ENCODE measurements around the gene GALNT9.
"Not testable (repeated sequence)": the region's sequence is repeated elsewhere in the genome, so short reads cannot be mapped to it uniquely, and the experiment has no call there.

Gene GALNT9

DNA sequence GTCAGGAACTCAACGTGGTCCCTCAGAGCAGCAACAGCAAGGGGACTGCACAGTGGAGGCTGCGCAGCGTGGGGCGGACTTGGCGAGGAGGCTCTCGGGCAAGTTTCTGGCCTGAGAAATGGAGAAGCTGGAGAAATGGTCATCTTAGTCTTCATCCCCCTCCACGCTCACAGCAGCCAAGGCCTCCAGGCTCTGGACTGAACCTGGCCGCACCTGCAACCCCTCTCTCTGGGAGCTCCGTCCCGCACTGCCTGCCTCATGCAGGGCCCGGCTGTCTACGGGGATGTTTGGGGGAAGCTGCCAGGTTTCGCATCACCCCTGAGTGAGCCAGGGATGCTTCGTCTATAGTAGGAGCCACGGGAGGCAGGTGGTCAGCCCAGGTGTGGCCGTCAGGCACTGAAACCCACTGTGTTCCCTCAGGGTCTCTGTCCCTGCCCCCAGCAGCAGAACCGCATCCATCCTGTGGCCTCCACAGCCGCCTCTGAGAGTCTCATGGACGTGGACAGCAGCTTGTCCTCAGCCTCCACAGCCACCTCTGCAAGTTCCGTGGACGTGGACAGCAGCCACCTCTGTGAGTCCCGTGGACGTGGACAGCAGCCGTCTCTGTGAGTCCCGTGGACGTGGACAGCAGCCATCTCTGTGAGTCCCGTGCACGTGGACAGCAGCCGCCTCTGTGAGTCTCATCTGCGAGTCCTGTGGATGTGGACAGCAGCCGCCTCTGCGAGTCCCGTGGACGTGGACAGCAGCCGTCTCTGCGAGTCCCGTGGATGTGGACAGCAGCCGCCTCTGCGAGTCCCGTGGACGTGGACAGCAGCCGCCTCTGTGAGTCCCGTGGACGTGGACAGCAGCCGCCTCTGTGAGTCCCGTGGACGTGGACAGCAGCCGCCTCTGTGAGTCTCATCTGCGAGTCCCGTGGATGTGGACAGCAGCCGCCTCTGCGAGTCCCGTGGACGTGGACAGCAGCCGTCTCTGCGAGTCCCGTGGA lies 29.1 kb upstream of the GALNT9 start:
- not testable (repeated sequence) for DNase-seq

DNA sequence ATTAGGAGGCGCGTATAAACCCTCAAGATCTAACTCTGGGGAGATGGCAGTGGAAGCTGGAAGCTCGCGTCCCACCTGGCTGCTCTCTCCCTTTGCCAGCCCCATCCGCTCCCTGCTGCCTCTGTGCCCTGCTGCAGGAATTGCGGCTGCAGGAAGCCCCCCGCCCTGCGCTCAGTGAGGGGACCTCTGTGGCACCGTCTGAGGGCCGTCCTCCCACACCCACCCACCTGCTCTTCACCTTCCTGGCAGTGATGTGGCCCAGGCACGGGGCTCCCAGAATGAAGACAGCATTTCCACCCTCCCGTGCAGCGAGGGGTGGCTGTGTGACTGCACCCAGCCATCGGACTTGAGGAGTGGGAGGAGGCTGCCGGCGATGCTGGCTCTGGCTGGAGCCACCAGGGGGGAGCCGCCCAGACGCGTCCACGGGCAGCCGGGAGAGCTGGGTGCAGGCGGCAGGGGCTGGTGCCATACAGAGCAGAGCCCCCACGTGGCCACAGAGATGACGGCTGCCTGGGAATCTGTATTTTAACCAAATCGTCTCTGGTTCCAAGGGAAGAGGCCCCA lies 28.3 kb upstream of the GALNT9 start:
- no peak for DNase-seq

DNA sequence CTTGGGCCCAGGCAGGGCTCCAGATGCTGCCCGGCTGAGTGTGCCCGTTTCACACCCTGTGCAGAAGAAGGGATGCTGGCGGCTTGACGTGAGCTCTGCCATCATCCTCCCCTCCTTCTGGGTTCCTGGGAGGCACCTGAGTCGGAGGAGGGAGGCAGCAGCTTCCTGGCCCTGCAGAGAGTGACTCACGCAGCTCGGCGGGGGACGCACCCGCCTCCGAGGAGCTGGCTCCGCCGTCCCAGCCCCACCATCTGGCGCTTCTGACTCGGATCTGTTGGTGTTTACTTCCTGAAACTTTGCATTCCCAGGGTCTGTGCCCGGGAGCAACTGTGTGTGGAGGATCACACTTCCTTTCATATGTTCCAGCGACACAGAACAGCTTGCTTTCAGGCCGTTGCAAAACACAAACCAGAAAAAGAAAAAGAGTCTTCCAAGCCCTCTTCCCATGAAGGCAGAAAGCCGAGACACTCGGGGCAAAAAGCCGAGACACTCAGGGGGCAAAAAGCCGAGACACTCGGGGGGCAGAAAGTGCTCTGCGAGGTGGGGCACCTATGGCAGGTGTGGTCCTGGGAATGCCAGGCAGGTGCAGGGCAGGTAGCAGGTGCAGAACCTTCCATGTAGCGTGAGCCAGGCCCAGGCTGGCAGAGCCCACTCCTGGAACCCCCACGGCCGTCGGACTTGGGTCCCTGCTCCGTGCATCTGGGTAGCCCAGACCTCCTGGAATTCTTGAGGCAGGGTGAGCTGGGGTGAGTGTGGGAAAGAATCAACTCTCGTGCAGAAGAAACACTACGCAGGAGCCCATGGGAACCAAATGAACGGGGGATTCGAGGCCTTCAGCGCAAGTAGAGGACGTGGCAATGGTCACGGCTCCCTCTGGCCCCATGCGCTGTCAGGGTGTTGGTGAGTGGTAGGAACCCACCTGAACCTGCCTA lies 27.6 kb upstream of the GALNT9 start:
- DNase-seq, result no peak

DNA sequence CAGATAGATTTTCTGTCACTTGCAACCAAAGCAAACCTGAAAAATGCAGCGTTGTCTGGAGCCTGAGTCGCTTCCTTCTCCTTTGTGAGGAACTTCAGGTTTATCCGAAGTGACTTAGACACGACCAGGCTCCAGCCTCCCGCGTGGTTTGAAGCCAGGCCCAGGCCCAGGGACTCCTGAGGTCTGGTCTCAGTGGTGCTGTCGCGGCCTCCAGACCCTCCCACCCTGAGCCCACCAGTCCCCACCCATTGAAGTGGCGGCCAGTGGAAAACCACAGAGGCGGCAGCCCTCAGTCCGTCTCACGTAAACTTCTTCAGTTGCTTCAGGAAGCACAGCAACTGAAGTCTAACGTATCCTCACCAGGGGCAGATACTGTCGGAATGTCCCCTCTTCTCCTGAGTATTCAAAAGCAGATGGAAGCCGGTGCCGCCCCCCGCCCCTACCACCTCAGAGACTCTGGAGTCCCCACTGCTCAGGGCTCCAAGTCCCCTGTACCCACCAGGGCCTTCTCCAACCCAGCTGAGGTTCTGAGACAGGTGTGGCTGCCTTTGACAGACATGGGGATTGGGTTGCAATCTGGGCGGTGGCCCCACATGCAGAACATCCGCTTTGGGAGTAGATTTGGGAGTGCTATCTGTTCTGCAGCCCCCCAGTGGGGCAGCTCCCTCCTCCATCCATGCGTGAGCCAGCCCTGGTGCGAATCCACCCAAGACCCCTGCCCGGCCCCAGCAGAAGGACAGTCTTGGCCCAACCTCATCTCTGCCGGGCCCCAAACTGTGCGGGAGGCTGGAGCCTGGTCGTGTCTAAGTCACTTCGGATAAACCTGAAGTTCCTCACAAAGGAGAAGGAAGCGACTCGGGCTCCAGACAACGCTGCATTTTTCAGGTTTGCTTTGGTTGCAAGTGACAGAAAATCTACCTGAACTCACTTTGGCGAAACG lies 26.6 kb upstream of the GALNT9 start:
- no peak for DNase-seq

DNA sequence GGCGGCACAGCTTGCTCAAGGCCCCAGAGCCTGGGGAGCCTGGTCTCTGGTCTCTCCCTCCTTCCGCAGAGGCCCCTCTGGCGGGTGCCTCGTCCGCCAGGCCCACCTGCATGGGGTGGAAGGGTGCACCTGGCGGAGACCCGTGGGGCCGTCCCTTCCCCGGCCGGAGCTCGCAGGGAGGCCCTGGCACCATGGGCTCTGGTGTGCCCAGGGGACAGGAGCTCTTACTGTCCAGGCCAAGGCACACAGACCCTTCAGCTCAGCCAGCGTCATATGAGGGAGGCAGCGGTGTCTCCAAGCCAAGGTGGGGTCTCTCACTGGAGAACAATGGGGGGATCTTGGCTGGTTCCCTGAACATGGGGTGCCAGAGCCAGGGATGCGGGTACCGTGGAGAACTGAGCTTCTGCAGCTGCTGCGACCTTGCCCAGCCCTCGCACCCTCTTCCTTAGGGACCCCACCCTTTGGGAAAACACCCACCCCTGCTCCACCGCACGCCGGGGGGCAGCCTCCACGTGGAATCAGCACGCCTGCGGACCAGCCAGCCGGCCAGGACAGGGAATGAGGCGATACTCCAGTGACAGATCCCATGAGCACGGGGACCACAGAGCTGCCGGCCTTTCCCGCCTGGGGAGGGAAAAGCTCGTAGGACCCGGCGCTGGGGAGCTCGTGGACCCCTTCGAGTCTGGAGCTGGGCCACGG lies 25.7 kb upstream of the GALNT9 start:
- no peak for DNase-seq

DNA sequence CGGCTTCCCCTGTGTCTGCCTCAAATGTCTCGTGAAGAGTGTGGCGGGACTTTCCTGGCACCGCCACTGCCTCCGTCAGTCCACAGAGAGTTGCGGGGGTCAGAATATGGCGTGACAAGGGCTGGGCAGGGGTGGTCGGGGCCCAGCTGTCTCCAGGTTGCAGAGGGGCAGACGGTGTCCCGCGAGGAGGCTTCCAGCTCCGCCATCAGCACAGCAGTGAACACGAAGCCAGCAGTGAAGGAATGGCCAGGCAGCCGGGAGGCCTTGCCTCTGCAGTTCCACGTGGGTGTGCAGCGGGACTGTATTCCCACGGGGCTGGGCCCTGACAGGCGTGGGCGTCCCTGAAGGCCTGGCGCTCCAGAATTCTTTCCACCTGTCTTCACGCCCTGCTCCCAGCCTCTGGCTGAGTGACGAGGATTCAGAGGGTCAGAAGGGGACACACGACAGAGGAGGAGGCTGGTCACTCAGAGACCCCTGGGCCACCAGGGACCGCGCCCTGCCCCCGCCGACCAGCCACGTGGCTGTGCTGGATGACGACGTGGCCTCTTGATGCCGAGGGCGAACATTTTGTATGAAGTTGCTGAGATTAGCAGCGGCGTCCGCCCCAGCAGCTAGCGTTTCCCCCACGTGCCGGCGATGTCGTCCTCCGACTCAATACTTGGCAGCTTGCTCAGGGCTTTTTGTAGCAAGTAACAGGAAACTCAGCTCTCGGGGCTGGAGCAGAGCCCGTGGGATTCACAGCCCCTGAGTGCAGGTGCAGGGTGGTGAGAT lies 25.0 kb upstream of the GALNT9 start:
- DNase-seq, result no peak

DNA sequence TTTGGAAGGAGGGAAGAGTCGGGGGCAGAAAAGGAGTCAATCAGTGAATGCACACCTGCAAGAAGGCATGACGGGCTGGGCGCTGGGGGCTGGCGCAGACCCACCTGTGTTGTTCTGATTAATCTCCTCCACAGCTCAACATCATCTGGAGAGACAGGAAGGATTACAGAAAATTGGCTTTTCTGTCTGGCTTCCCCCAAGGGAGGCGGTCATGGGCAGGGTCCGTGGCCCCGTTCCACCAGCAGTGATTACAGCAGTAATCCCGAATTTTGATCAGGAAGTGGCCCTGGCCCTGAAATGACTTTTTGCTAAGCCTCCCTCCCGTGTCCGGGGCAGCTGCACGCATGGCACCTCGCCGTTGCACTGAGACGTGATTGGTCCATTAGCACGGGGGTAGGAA lies 24.4 kb upstream of the GALNT9 start:
- DNase-seq, result no peak

DNA sequence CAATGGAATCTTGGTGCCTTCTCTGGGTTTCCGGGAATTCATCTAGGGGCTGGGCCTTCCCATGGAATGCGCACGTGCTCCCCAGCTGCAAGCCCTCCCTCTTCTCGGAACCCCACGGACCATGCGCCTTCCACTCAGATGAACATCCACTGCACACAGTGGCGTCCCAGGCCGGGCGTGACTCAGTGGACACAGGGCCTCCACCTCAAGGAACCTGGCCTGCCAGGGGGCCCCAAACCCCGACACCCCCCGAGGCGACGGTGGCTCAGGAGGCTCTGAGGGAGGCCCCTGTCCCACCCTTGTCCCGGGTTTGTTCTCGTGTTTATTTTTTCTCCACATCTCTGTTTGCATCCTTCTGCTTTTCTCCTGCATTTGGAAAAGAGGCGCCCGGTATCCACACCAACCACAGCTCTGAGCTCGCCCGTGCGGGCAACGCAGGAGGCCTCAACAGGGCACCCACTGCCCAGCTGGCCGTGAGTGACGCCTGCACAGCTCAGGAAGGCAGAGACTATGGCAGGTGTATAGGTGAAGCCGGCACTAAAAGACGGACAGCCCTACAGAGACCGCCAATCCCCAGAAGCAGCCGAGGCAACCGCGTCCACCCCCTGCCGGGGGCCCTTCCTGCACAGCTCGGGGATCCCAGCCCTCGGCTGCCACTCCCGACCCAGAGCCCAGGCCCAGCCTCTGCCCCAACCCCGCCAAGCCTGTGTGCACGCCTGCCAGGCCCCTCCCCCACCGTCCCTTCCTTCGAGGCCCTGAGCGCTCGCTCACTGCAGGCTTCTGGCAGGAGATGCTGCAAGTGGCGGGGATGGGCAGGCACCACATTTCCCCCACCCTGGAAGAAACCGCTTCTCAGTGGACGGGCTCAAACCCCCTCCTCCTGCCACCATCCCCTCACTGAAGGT lies 23.8 kb upstream of the GALNT9 start:
- DNase-seq, result no peak

DNA sequence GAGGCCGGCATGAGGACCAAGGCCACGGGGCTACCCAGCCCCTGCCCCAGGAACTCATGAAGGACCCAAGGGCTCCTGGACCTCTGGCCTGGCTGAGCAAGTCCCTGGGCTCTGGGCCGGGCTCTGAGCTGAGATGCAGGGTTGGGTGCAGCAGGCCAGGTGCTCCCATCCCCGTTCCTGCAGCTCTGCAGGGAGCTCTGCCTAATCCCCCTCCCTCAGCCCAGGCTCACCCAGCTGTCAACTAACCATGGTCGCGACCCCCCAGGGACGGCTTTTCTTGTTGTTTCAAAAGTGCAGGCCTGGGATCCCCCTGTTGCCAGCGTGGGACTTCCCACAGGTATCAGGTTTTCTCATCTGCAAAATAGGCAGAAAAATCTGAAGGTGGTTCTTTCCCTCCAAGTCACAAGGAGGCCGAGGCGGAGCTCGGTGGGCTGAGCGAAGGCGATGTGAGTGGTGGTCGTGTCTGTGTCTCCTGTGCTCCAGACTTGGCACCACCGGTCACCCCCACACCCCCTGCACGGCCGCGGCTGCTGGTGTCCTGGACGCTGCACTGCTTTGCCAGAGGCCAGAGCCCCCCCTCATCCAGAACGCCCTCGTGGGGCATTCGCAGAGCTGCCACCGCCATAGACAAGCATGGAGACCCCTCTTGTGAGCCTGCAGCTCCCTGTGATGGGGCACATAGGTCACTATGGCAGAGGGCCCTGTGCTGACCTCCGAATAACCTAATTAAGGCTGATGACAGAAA lies 22.5 kb upstream of the GALNT9 start:
- no peak for DNase-seq

DNA sequence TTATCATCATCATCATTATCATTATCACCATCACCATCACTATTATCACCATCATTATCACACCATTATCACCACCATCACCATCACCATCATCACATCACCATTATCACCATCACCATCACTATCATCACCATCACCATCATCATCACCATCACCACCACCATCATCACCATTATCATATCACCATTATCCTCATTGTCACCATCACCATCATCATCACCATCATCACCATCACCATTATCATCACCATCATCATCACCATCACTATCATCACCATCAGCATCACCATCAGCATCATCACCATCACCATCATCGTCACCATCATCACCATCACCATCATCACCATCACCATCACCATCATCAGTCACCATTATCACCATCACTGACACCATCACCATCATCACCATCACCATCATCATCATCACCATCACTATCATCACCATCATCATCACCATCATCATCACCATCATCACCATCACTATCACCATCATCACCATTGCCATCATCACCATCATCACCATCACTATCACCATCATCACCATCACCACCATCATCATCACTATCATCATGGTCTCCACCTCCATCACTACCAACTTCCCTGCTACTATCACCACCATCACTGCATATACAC lies 20.2 kb upstream of the GALNT9 start:
- DNase-seq, result no peak

DNA sequence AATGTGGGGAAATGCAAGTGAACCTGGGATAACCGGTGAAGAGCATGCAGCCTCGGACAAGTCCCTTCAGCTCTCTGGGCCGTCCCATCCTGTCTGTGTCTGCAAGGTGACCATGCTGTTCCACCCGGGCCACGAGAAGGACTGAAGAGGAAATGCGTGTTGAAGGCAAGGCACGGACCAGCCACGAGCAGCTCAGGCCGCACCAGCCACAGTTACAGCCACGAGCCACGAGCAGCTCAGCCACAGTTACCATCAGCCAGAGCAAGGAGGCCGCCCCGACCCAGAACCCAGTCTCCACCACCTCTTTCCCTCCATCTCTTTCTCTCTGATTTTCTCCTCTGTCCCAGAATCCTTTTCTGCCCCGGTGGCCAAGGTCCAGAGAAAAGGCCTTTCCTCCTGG lies 18.8 kb upstream of the GALNT9 start:
- no peak for DNase-seq

DNA sequence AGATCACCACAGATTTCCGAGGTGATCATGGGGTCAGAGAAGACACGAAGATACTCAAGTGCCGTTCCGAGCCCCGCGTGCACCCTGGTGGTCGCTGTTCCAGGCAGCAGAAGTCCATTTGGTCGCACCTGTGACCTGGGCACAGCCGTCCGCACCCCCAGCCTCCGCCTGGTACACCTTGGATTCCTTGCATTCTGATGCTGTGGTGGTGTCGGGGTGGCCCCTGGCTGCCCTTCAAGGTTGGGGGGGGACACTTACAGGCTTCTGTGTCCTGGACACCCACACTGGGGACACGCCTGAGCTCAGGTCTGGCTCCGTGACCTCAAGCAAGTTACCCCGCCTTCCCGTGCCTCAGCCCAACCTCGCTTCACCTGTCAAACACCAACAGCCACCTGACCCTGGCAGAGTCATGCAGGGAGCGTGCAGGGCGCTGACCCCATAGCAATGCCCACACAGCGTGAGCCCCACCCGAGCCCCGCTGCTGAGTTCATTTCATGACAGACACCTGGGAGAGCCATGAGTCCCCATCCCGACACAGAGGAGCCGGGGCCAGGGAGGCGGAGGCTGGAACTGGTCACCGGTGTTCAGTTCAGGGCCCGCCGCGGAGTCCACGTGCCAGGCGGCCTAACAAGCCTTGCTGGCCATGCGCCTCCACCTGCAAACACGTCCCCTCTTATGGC lies 17.9 kb upstream of the GALNT9 start:
- no peak for DNase-seq

DNA sequence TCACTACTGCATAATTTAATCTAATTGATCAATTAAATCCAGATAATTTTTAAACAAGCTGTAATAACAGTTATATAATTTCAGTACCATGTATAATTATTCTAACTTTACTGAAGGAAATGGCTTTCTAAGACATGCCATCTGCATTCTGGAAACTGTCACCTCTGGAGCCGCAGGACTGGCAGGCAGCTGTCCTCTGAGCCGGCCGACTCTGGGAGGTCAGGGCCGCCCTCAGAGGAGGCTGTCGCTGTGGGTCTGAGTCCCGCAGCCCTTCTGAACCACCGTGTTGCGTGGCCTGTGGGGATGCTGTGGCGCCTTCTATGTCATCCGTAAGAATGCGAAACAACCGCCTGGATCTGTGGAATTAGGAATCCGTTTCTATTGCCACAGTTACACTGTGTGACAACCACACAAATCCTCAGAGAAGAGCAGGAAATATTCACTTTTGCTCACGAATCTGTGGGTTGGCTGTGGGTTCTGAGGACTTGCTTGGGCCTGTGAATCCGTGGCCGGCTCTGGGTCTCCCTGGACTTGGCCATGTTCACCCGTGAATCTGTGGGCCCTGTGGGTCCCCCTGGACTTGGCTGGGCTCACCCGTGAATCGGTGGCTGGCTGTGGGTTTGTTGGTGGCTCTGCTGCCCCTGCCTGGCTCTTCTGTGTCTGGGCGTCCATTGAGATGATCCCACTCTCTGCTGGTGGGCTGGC lies 17.2 kb upstream of the GALNT9 start:
- no peak for DNase-seq

DNA sequence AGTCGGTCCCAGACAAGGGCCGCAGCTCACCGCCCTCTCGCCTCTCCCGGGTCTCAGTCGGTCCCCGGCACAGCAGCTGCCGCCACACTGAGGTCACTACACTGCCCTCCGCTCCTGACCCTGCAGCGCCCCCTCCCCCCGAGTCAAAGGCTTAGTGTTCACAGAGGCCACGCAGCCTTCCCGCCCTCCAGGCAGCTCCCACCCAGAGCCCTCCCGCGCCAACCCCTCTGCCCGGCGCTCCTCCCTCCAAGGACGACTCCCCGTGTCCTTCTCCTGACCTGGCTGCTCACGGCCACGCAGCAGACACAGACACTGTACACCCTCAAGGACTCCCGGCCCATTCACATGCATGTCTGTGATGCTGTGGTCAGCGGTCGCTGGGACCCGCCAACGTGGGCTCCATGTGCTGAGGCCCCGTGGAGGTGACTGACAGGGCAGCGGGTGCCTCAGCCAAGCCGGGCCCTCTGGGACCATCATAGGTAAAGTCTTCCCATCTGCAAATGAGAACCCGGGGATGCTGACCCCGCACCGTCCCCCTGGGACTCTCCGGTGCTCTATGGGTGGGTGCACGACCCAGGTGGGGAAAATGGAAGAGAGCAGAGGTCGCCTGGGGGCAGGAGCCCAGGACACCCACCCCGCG lies 16.3 kb upstream of the GALNT9 start:
- DNase-seq, result no peak

DNA sequence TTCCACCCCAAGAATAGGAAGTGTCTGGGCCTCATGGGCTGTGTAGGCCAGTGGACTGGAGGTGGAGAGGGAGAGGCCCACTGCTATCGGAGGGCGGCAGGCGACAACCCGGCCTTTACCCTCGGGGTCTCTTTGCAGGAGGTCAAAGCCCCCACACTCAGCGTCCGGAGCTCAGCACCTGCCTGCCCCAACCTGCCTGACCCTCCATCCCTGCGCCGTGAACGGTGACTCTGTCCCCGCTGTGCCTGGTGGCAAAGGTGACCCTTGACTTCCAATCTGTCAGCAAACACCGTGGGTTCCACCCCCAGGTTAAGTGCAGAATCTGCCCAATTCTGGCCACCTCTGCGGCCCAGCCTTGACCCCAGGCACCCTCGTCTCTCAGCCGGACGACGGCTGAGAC lies 15.7 kb upstream of the GALNT9 start:
- DNase-seq, result no peak

DNA sequence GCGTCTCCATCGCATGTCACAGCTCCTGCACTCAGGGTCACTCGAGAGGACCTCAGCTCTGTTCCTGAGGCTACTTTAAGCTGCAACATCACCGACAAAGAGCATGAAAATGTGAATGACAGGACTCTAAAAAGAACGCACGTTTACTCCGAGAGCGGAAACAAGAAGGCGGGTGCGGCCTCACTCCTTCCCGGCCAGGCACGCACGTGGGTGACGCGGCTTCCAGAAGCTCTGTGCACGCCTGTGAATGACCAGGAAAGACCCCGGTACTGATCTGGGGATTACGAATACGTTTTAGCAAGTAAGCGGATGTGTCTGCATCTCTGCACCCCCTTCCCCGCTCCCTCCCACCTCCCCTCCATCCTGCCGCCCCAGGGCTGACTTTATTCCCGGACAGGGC lies 15.2 kb upstream of the GALNT9 start:
- no peak for DNase-seq

DNA sequence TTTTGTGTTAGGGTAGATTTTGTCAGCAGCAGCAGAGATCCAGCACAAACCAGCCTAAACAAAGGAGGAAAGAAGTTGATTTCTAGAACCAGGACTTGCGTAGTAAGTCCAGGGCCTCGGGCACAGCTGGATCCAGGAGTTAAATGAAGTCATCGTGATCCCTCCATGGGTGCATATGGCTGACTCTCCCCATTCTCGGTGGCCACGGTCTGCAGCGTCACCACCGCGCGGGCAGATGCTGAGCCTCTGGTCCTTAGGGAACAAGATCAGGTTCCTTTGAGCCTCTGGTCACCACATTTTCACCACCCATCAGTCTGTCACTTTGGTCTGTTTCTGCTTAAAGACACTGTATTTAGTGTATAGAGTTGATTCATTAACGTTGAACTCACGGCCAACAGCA lies 14.8 kb upstream of the GALNT9 start:
- no peak for DNase-seq

Measured in amniotic stem cell (primary cell).